ENCODE data around the gene OR8J1. TPM values are rescaled to one million over a fixed set of nuclear protein-coding genes. Genes with fewer than 3 reads are reported as not detected.

The OR8J1 gene
- not detected for polyA plus RNA-seq (2013, experiment 1 of 2)
- polyA plus RNA-seq (2013, experiment 2 of 2), result not detected

- DNase-seq, result no peak
- H3K14ac ChIP-seq (ENCODE audit: low read length in 2 of 2), result no peak within 1 kb of the TSS
- H3K79me1 ChIP-seq (replicated peaks; ENCODE audit: low read length, poor library complexity, severe bottlenecking), result no peaks in the 10 kb centered on the region
- H3K18ac ChIP-seq (ENCODE audit: low read depth in 1 of 2, low read length in 2 of 2), result no peak within 1 kb of the TSS
- no peak within 1 kb of the TSS for H3K27ac ChIP-seq (ENCODE audit: low read length, poor library complexity, severe bottlenecking)
- H2BK15ac ChIP-seq (ENCODE audit: low read depth, poor library complexity, severe bottlenecking), result no peak within 1 kb of the TSS
- H4K8ac ChIP-seq (ENCODE audit: low read length), result no peak within 1 kb of the TSS
- no peaks in the 10 kb centered on the region for H3K4me1 ChIP-seq (ENCODE audit: control insufficient read depth, insufficient read depth, low read depth, low read length)
- no peaks in the 10 kb centered on the region for H3K27me3 ChIP-seq (ENCODE audit: control insufficient read depth in 1 of 2, insufficient read depth in 1 of 2, low read length in 2 of 2)
- no peak within 1 kb of the TSS for H3K9ac ChIP-seq (ENCODE audit: low read length)
- no peak within 1 kb of the TSS for H3K4me3 ChIP-seq (ENCODE audit: insufficient read depth in 1 of 2, low read depth in 1 of 2, low read length in 2 of 2)
- no peak within 1 kb of the TSS for H2BK120ac ChIP-seq (ENCODE audit: low read depth, low read length)
- no peak within 1 kb of the TSS for H3K4ac ChIP-seq (ENCODE audit: low read depth in 1 of 2, low read length in 2 of 2)
- H3K9me3 ChIP-seq (ENCODE audit: control insufficient read depth, low read length), result no peaks in the 10 kb centered on the region
- H2AK5ac ChIP-seq (ENCODE audit: low read length, severe bottlenecking), result no peak within 1 kb of the TSS
- H3K36me3 ChIP-seq (ENCODE audit: control insufficient read depth in 1 of 2, insufficient read depth in 2 of 2, low read depth in 1 of 2, low read length in 2 of 2), result no peaks in the 10 kb centered on the region
- H3K23ac ChIP-seq (ENCODE audit: low read length in 2 of 2), result no peak within 1 kb of the TSS
- H4K91ac ChIP-seq (ENCODE audit: low read length), result no peak within 1 kb of the TSS
- no peak within 1 kb of the TSS for H2AFZ ChIP-seq (ENCODE audit: low read depth, low read length)
- WGBS, result 79% methylated on average over 2 of the region's 2 CpGs
- H3K4me2 ChIP-seq (ENCODE audit: low read length, poor library complexity, severe bottlenecking), result no peak within 1 kb of the TSS
- H2BK12ac ChIP-seq (ENCODE audit: low read length in 2 of 2), result no peak within 1 kb of the TSS
- H2BK5ac ChIP-seq (ENCODE audit: low read depth, low read length, poor library complexity, severe bottlenecking), result no peak within 1 kb of the TSS
These were observed at the start of gene OR8J1 for GRCh38 chr11:56353991-56354390. Gene OR8J1, plus strand, starts transcription at chr11:56354291. Its CDS starts 5,956 bp downstream, at chr11:56360247.

GRCh38 chr11:56307836-56308235 lies 46.3 kb upstream of the OR8J1 start:
- Histone ChIP-seq H3K27ac (ENCODE audit: low read length, poor library complexity, severe bottlenecking) (no peak overlapping the region), H3K4me3 (ENCODE audit: insufficient read depth in 1 of 2, low read depth in 1 of 2, low read length in 2 of 2) (no peak overlapping the region), H3K23ac (ENCODE audit: low read length in 2 of 2) (no peak overlapping the region), H2BK120ac (ENCODE audit: low read depth, low read length) (no peak overlapping the region), H3K9ac (ENCODE audit: low read length) (no peak overlapping the region), H3K4ac (ENCODE audit: low read depth in 1 of 2, low read length in 2 of 2) (no peak overlapping the region), H3K4me1 (ENCODE audit: control insufficient read depth, insufficient read depth, low read depth, low read length) (no peaks in the 10 kb centered on the region), H3K4me2 (ENCODE audit: low read length, poor library complexity, severe bottlenecking) (no peak overlapping the region), H3K9me3 (ENCODE audit: control insufficient read depth, low read length) (peaks cover 54% of the 10 kb centered on the region), H4K8ac (ENCODE audit: low read length) (no peak overlapping the region), H3K14ac (ENCODE audit: low read length in 2 of 2) (no peak overlapping the region), H4K91ac (ENCODE audit: low read length) (no peak overlapping the region), H2BK5ac (ENCODE audit: low read depth, low read length, poor library complexity, severe bottlenecking) (no peak overlapping the region), H3K36me3 (ENCODE audit: control insufficient read depth in 1 of 2, insufficient read depth in 2 of 2, low read depth in 1 of 2, low read length in 2 of 2) (no peaks in the 10 kb centered on the region), H2BK15ac (ENCODE audit: low read depth, poor library complexity, severe bottlenecking) (no peak overlapping the region), H2AFZ (ENCODE audit: low read depth, low read length) (no peak overlapping the region), H3K18ac (ENCODE audit: low read depth in 1 of 2, low read length in 2 of 2) (no peak overlapping the region), H2AK5ac (ENCODE audit: low read length, severe bottlenecking) (no peak overlapping the region), H3K27me3 (ENCODE audit: control insufficient read depth in 1 of 2, insufficient read depth in 1 of 2, low read length in 2 of 2) (no peaks in the 10 kb centered on the region), H3K79me1 (replicated peaks; ENCODE audit: low read length, poor library complexity, severe bottlenecking) (no peaks in the 10 kb centered on the region), H2BK12ac (ENCODE audit: low read length in 2 of 2) (no peak overlapping the region)
- no peak for DNase-seq
- 71% methylated on average over 3 of the region's 3 CpGs for WGBS

GRCh38 chr11:56314844-56315243 lies 39.2 kb upstream of the OR8J1 start, which contains the start of gene OR8K3:
Gene OR8K3, plus strand, starts transcription at chr11:56315144. Its CDS starts 3,163 bp downstream, at chr11:56318307.
- H3K79me1 ChIP-seq (replicated peaks; ENCODE audit: low read length, poor library complexity, severe bottlenecking), result no peaks in the 10 kb centered on the region
- no peak within 1 kb of the TSS for H4K91ac ChIP-seq (ENCODE audit: low read length)
- no peak within 1 kb of the TSS for H4K8ac ChIP-seq (ENCODE audit: low read length)
- H3K36me3 ChIP-seq (ENCODE audit: control insufficient read depth in 1 of 2, insufficient read depth in 2 of 2, low read depth in 1 of 2, low read length in 2 of 2), result no peaks in the 10 kb centered on the region
- peaks cover 13% of the 10 kb centered on the region for H3K9me3 ChIP-seq (ENCODE audit: control insufficient read depth, low read length)
- no peak within 1 kb of the TSS for H2BK5ac ChIP-seq (ENCODE audit: low read depth, low read length, poor library complexity, severe bottlenecking)
- no peaks in the 10 kb centered on the region for H3K4me1 ChIP-seq (ENCODE audit: control insufficient read depth, insufficient read depth, low read depth, low read length)
- H3K4me3 ChIP-seq (ENCODE audit: insufficient read depth in 1 of 2, low read depth in 1 of 2, low read length in 2 of 2), result no peak within 1 kb of the TSS
- H3K18ac ChIP-seq (ENCODE audit: low read depth in 1 of 2, low read length in 2 of 2), result no peak within 1 kb of the TSS
- no peak within 1 kb of the TSS for H3K14ac ChIP-seq (ENCODE audit: low read length in 2 of 2)
- H3K27ac ChIP-seq (ENCODE audit: low read length, poor library complexity, severe bottlenecking), result no peak within 1 kb of the TSS
- H2AK5ac ChIP-seq (ENCODE audit: low read length, severe bottlenecking), result no peak within 1 kb of the TSS
- no peaks in the 10 kb centered on the region for H3K27me3 ChIP-seq (ENCODE audit: control insufficient read depth in 1 of 2, insufficient read depth in 1 of 2, low read length in 2 of 2)
- H3K23ac ChIP-seq (ENCODE audit: low read length in 2 of 2), result no peak within 1 kb of the TSS
- H3K9ac ChIP-seq (ENCODE audit: low read length), result no peak within 1 kb of the TSS
- no peak within 1 kb of the TSS for H2AFZ ChIP-seq (ENCODE audit: low read depth, low read length)
- no peak within 1 kb of the TSS for H3K4ac ChIP-seq (ENCODE audit: low read depth in 1 of 2, low read length in 2 of 2)
- no peak within 1 kb of the TSS for H2BK120ac ChIP-seq (ENCODE audit: low read depth, low read length)
- H2BK15ac ChIP-seq (ENCODE audit: low read depth, poor library complexity, severe bottlenecking), result no peak within 1 kb of the TSS
- DNase-seq, result no peak
- H2BK12ac ChIP-seq (ENCODE audit: low read length in 2 of 2), result no peak within 1 kb of the TSS
- H3K4me2 ChIP-seq (ENCODE audit: low read length, poor library complexity, severe bottlenecking), result no peak within 1 kb of the TSS

GRCh38 chr11:56331861-56332491 lies 22.1 kb upstream of the OR8J1 start:
- Histone ChIP-seq H3K4me3 (ENCODE audit: insufficient read depth in 1 of 2, low read depth in 1 of 2, low read length in 2 of 2) (no peak overlapping the region), H3K36me3 (ENCODE audit: control insufficient read depth in 1 of 2, insufficient read depth in 2 of 2, low read depth in 1 of 2, low read length in 2 of 2) (no peaks in the 10 kb centered on the region), H3K79me1 (replicated peaks; ENCODE audit: low read length, poor library complexity, severe bottlenecking) (no peaks in the 10 kb centered on the region), H3K4me2 (ENCODE audit: low read length, poor library complexity, severe bottlenecking) (no peak overlapping the region), H3K27ac (ENCODE audit: low read length, poor library complexity, severe bottlenecking) (no peak overlapping the region), H3K9me3 (ENCODE audit: control insufficient read depth, low read length) (peaks cover 8% of the 10 kb centered on the region), H2BK15ac (ENCODE audit: low read depth, poor library complexity, severe bottlenecking) (no peak overlapping the region), H2BK5ac (ENCODE audit: low read depth, low read length, poor library complexity, severe bottlenecking) (no peak overlapping the region), H2BK12ac (ENCODE audit: low read length in 2 of 2) (no peak overlapping the region), H3K9ac (ENCODE audit: low read length) (no peak overlapping the region), H3K4ac (ENCODE audit: low read depth in 1 of 2, low read length in 2 of 2) (no peak overlapping the region), H2AK5ac (ENCODE audit: low read length, severe bottlenecking) (no peak overlapping the region), H3K14ac (ENCODE audit: low read length in 2 of 2) (no peak overlapping the region), H4K91ac (ENCODE audit: low read length) (no peak overlapping the region), H4K8ac (ENCODE audit: low read length) (no peak overlapping the region), H2AFZ (ENCODE audit: low read depth, low read length) (no peak overlapping the region), H2BK120ac (ENCODE audit: low read depth, low read length) (no peak overlapping the region), H3K4me1 (ENCODE audit: control insufficient read depth, insufficient read depth, low read depth, low read length) (no peaks in the 10 kb centered on the region), H3K23ac (ENCODE audit: low read length in 2 of 2) (no peak overlapping the region), H3K27me3 (ENCODE audit: control insufficient read depth in 1 of 2, insufficient read depth in 1 of 2, low read length in 2 of 2) (no peaks in the 10 kb centered on the region), H3K18ac (ENCODE audit: low read depth in 1 of 2, low read length in 2 of 2) (no peak overlapping the region)
- no peak for DNase-seq
- 85% methylated on average over 34 of the region's 34 CpGs for WGBS
